PC-9 (cell line): ENCODE results near the gene TENM4. TPM values are rescaled to one million over a fixed set of nuclear protein-coding genes. Genes with fewer than 3 reads are reported as not detected.

ENCODE experiments used
- BruUV-seq: library from RNA; stranded (reverse); fragments of 400-500 nt; replicated peaks from 2 replicates; lab custom pipeline; 2021; lab: Mats Ljungman, UMichigan
- CTCF ChIA-PET: fragments of 300-600 bp; sonication (Branson Sonifier 250); formaldehyde crosslinking; loops from one replicate; lab custom pipeline; 2022; ENCODE audit warnings: antibody characterized with exemption; lab: Charles Lee
- POLR2A ChIA-PET: fragments of 300-600 bp; sonication (Branson Sonifier 250); formaldehyde crosslinking; loops from one replicate; lab custom pipeline; 2022; ENCODE audit warnings: antibody characterized with exemption; ENCODE audit not compliant: unreplicated experiment; lab: Charles Lee
- DNase-seq, 2 experiments: peaks; one replicate each; pipeline versions ENCODE4 v3.0.0 to v3.0.0-alpha.2; 2015 to 2022; ENCODE audit warnings: mixed read lengths in 1 of 2
- H2AFZ ChIP-seq: fragments of 200-600 bp; sonication (generic); 2 replicates; pipeline ENCODE4 v1.8.1; 2017; ENCODE audit warnings: antibody characterized with exemption
- H3F3A ChIP-seq: fragments of 200-600 bp; sonication (generic); 2 replicates; pipeline ENCODE4 v1.8.1; 2017; ENCODE audit warnings: antibody characterized with exemption, mild to moderate bottlenecking, low read depth; ENCODE audit not compliant: insufficient read depth
- H3K27ac ChIP-seq: fragments of 200-600 bp; sonication (generic); 2 replicates; pipeline ENCODE4 v1.6.1; 2016; ENCODE audit warnings: mixed run types
- H3K27me3 ChIP-seq: fragments of 200-600 bp; sonication (generic); 2 replicates; pipeline ENCODE4 v1.6.1; 2016; ENCODE audit warnings: low read depth, mixed run types; ENCODE audit not compliant: insufficient read depth
- H3K36me3 ChIP-seq: fragments of 200-600 bp; sonication (generic); 2 replicates; pipeline ENCODE4 v1.6.1; 2016; ENCODE audit warnings: low read depth, mixed run types
- H3K4me1 ChIP-seq: fragments of 200-600 bp; sonication (generic); replicated peaks from 2 replicates; pipeline ENCODE4 v1.6.1; 2016; ENCODE audit warnings: mixed run types; ENCODE audit not compliant: insufficient read depth
- H3K4me2 ChIP-seq: fragments of 200-600 bp; sonication (generic); 2 replicates; pipeline ENCODE4 v1.6.1; 2017; ENCODE audit warnings: mixed run types
- H3K4me3 ChIP-seq: fragments of 200-600 bp; sonication (generic); 2 replicates; pipeline ENCODE4 v1.6.1; 2016; ENCODE audit warnings: mixed run types
- H3K79me2 ChIP-seq: fragments of 200-600 bp; sonication (generic); 2 replicates; pipeline ENCODE4 v1.6.1; 2017; ENCODE audit warnings: low read depth, mixed run types
- H3K9me2 ChIP-seq: fragments of 200-600 bp; sonication (generic); 2 replicates; pipeline ENCODE4 v1.8.1; 2017; ENCODE audit warnings: mild to moderate bottlenecking; ENCODE audit not compliant: insufficient read depth
- H3K9me3 ChIP-seq: fragments of 200-600 bp; sonication (generic); 2 replicates; pipeline ENCODE4 v1.8.1; 2016; ENCODE audit warnings: low read depth; ENCODE audit not compliant: insufficient read depth
- H4K20me1 ChIP-seq: fragments of 200-600 bp; sonication (generic); 2 replicates; pipeline ENCODE4 v1.8.1; 2017; ENCODE audit not compliant: insufficient read depth
- CTCF ChIP-seq: fragments of 200-600 bp; sonication (generic); conservative IDR thresholded peaks from 2 replicates; pipeline ENCODE4 v1.6.1; 2017; ENCODE audit warnings: mixed run types, antibody characterized with exemption, mild to moderate bottlenecking, moderate library complexity
- EZH2 ChIP-seq: fragments of 200-600 bp; sonication (generic); IDR thresholded peaks from 2 replicates; pipeline ENCODE4 v1.8.0; 2017; ENCODE audit warnings: antibody characterized with exemption, low read depth
- intact Hi-C: fragments of 100-400 bp; cut with micrococcal nuclease; formaldehyde crosslinking; loops from one replicate; pipeline ENCODE4 v1.10.0; 2022; ENCODE audit not compliant: unreplicated experiment
- total RNA-seq: library from RNA; stranded (reverse); gene quantifications from 2 replicates; pipeline ENCODE4 v1.2.3, GENCODE V29; 2021

The TENM4 gene
- total RNA-seq, 1 experiment from 2014 or later = not detected

GRCh38 chr11:79088967-79089366, 351.9 kb downstream of the TENM4 start:
- ChIA-PET CTCF (no interaction called here), POLR2A (no interaction called here)
- no peaks in the 10 kb centered on the region; the same call in 1 of the 2 replicates for H3K9me3 ChIP-seq
- H3K4me2 ChIP-seq = no peak overlapping the region
- H3K27ac ChIP-seq = no peak overlapping the region
- peaks cover 62% of the 10 kb centered on the region for H3K27me3 ChIP-seq
- no peaks in the 10 kb centered on the region for H3F3A ChIP-seq
- intact Hi-C loops = no loop called here
- no peak overlapping the region for H2AFZ ChIP-seq
- TF ChIP-seq EZH2 (no peak), CTCF (no peak)
- no peaks in the 10 kb centered on the region for H3K9me2 ChIP-seq
- H3K4me1 ChIP-seq = no peaks in the 10 kb centered on the region
- no peak for DNase-seq
- H3K4me3 ChIP-seq = no peak overlapping the region
- no peaks in the 10 kb centered on the region; the same call in 1 of the 2 replicates for H4K20me1 ChIP-seq
- no peaks in the 10 kb centered on the region for H3K79me2 ChIP-seq
- no TSS peak for BruUV-seq
- no peaks in the 10 kb centered on the region for H3K36me3 ChIP-seq

- Histone ChIP-seq H3F3A (no peaks in the 10 kb centered on the region), H3K4me3 (no peak overlapping the region), H3K27me3 (peaks cover 72% of the 10 kb centered on the region), H3K9me2 (no peaks in the 10 kb centered on the region), H3K4me1 (no peaks in the 10 kb centered on the region), H3K27ac (no peak overlapping the region), H3K9me3 (no peaks in the 10 kb centered on the region; the same call in 1 of the 2 replicates), H2AFZ (no peak overlapping the region), H3K4me2 (no peak overlapping the region), H3K79me2 (no peaks in the 10 kb centered on the region), H3K36me3 (no peaks in the 10 kb centered on the region), H4K20me1 (no peaks in the 10 kb centered on the region; the same call in 1 of the 2 replicates)
- CTCF ChIA-PET = no interaction called here
- no TSS peak for BruUV-seq
- POLR2A ChIA-PET = no interaction called here
- DNase-seq = no peak
- intact Hi-C loops = no loop called here
- TF ChIP-seq EZH2 (no peak), CTCF (no peak)
Observed at GRCh38 chr11:79087961-79088318, 352.9 kb downstream of the TENM4 start.

- Histone ChIP-seq H3K9me3 (no peaks in the 10 kb centered on the region), H3F3A (no peaks in the 10 kb centered on the region), H2AFZ (no peak overlapping the region), H3K79me2 (no peaks in the 10 kb centered on the region), H3K27ac (no peak overlapping the region), H4K20me1 (no peaks in the 10 kb centered on the region; the same call in 1 of the 2 replicates), H3K4me3 (no peak overlapping the region), H3K27me3 (peaks cover 78% of the 10 kb centered on the region), H3K36me3 (no peaks in the 10 kb centered on the region), H3K4me2 (no peak overlapping the region), H3K9me2 (no peaks in the 10 kb centered on the region), H3K4me1 (no peaks in the 10 kb centered on the region)
- no peak for DNase-seq
- CTCF ChIA-PET = interaction anchor here (0.7 kb wide), 1 partner anchor 426 kb away, joined by 7 read pairs; no protein-coding TSS in a partner anchor
- intact Hi-C loops = no loop called here
- POLR2A ChIA-PET = no interaction called here
- TF ChIP-seq CTCF = no peak
- no peak for TF ChIP-seq EZH2
- BruUV-seq = no TSS peak
Observed at GRCh38 chr11:79087238-79087960, 353.4 kb downstream of the TENM4 start.
